Thoracic aorta (tissue), 2 donors: Measurements from ENCODE around the gene CHKB. TPM values are rescaled to one million over a fixed set of nuclear protein-coding genes. Genes with fewer than 3 reads are reported as not detected.

Source experiments
- ATAC-seq: fragments of 150-250 bp; one replicate; pipeline ENCODE4 v1.8.0; 2017; ENCODE audit warnings: low read depth; ENCODE audit not compliant: insufficient number of reproducible peaks, low FRiP score
- DNase-seq: peaks from one replicate; pipeline ENCODE4 v3.0.0-alpha.2; 2020; ENCODE audit warnings: low spot score
- H3K27ac ChIP-seq, 2 donors: fragments of 200-600 bp; sonication (generic); 1 replicate in 1 of 2; 2 replicates in 1 of 2; pipeline ENCODE4 v1.5.1; 2016; ENCODE audit warnings: mild to moderate bottlenecking in 2 of 2, moderate library complexity in 2 of 2
- H3K27me3 ChIP-seq: fragments of 200-600 bp; sonication (generic); replicated peaks from 2 replicates; pipeline ENCODE4 v1.6.0; 2016; ENCODE audit warnings: mild to moderate bottlenecking; ENCODE audit not compliant: insufficient read depth
- H3K36me3 ChIP-seq: fragments of 200-600 bp; sonication (generic); one replicate; pipeline ENCODE4 v1.5.1; 2016
- H3K4me1 ChIP-seq, 2 donors: fragments of 200-600 bp; sonication (generic); 1 replicate in 1 of 2; 2 replicates in 1 of 2; pipeline versions ENCODE4 v1.5.1 to v1.6.0; 2016; ENCODE audit warnings: low read depth in 2 of 2, mild to moderate bottlenecking in 1 of 2; ENCODE audit not compliant: control insufficient read depth in 1 of 2
- H3K4me3 ChIP-seq: fragments of 200-600 bp; sonication (generic); 2 replicates; pipeline ENCODE4 v1.5.1; 2016; ENCODE audit warnings: mild to moderate bottlenecking
- H3K9me3 ChIP-seq: fragments of 200-600 bp; sonication (generic); 2 replicates; pipeline ENCODE4 v1.5.1; 2016
- CTCF ChIP-seq: fragments of 200-600 bp; sonication (generic); IDR thresholded peaks from one replicate; pipeline ENCODE4 v1.5.1; 2019; ENCODE audit warnings: antibody characterized with exemption
- total RNA-seq, 2 donors: library from RNA; depleted of rRNA; stranded (reverse); fragments of >200 nt; gene quantifications; one replicate each; pipeline versions ENCODE4 v1.1.0 to v1.2.3, GENCODE V29; 2016

The CHKB gene
- total RNA-seq, 2 donors from 2014 or later, result 52.6 to 78.7 TPM

- ATAC-seq (no peak), DNase-seq (no peak)
- peak within 1 kb of the TSS; percentile 72 to 83 for H3K27ac ChIP-seq
- H3K27me3 ChIP-seq, result peaks cover 5% of the 10 kb centered on the region
- H3K9me3 ChIP-seq, result no peaks in the 10 kb centered on the region
- peak within 1 kb of the TSS; percentile 78 for H3K4me3 ChIP-seq
- no peaks in the 10 kb centered on the region for H3K36me3 ChIP-seq
- H3K4me1 ChIP-seq, result peaks cover 20 to 44% of the 10 kb centered on the region in 2 donors
- TF ChIP-seq CTCF, result no peak
These were observed 52.6 kb downstream of the CHKB start, which contains the start of gene TYMP for GRCh38 chr22:50529897-50530579. TSS of gene TYMP (minus strand) at chr22:50530012. CDS start at chr22:50529709, 303 bp downstream.

GRCh38 chr22:50529416-50529896 lies 53.2 kb downstream of the CHKB start:
- Histone ChIP-seq H3K9me3 (no peaks in the 10 kb centered on the region), H3K4me1 (peaks cover 24 to 50% of the 10 kb centered on the region in 2 donors), H3K27ac (peak overlapping the region; percentile 72 to 83), H3K27me3 (peaks cover 5% of the 10 kb centered on the region), H3K4me3 (peak overlapping the region; percentile 78), H3K36me3 (no peaks in the 10 kb centered on the region)
- ATAC-seq, result no peak
- TF ChIP-seq CTCF, result no peak
- DNase-seq, result no peak

Other genes starting within 250 kb of the CHKB start
- 10 to 100 TPM; 61.2 to 73.6 TPM for gene PPP6R2, start 239.5 kb downstream of the CHKB start, total RNA-seq
- gene SBF1, start 107.8 kb downstream of the CHKB start, total RNA-seq, result 10 to 100 TPM; 72.9 to 99.9 TPM
- under 1 TPM in 1 of 2 donors, not detected in 1; 0.14 TPM for gene ADM2, start 101.3 kb downstream of the CHKB start, total RNA-seq
- gene MIOX, start 96.0 kb downstream of the CHKB start, total RNA-seq, result not detected
- 10 to 100 TPM; 61.9 to 87.6 TPM for gene LMF2, start 75.1 kb downstream of the CHKB start, total RNA-seq
- 10 to 100 TPM; 40.8 to 50.4 TPM for gene NCAPH2, start 74.6 kb downstream of the CHKB start, total RNA-seq
- gene SCO2, start 57.3 kb downstream of the CHKB start, total RNA-seq, result 1 to 10 TPM; 3.5 to 4.5 TPM
- 10 to 100 TPM; 90.4 to 95.7 TPM for gene TYMP, start 52.8 kb downstream of the CHKB start, total RNA-seq
- not detected for gene KLHDC7B, start 37.0 kb downstream of the CHKB start, total RNA-seq
- not detected for gene SYCE3, start 19.9 kb downstream of the CHKB start, total RNA-seq
- 10 to 100 TPM; 14.6 to 21.4 TPM for gene CPT1B, start 4.4 kb downstream of the CHKB start, total RNA-seq
- gene MAPK8IP2, start 17.9 kb upstream of the CHKB start, total RNA-seq, result under 1 TPM; 0.41 to 0.92 TPM
- 10 to 100 TPM; 38.4 to 75.4 TPM for gene ARSA, start 45.3 kb upstream of the CHKB start, total RNA-seq
- gene SHANK3, start 90.0 kb upstream of the CHKB start, total RNA-seq, result 10 to 100 TPM; 10.7 to 14.3 TPM
- not detected for gene ACR, start 155.4 kb upstream of the CHKB start, total RNA-seq
- 10 to 100 TPM; 14.7 to 19.9 TPM for gene RABL2B, start 200.8 kb upstream of the CHKB start, total RNA-seq